B cell (primary cell): ENCODE results near the gene PAPPA. TPM values are rescaled to one million over a fixed set of nuclear protein-coding genes. Genes with fewer than 3 reads are reported as not detected.

Experiments used
- ATAC-seq: fragments of 200-7000 bp; cut with Tn5 transposase; one replicate; pipeline ENCODE4 v1.10.0; 2021; ENCODE audit warnings: low read depth, mild to moderate bottlenecking, moderate number of reproducible peaks, moderate library complexity
- CTCF ChIA-PET: fragments of 350-600 bp; sonication (Branson Sonifier 250); formaldehyde crosslinking; loops from one replicate; lab custom pipeline; 2021; ENCODE audit warnings: antibody characterized with exemption, inconsistent platforms; lab: Charles Lee
- POLR2A ChIA-PET: fragments of 350-600 bp; sonication (Branson Sonifier 250); formaldehyde crosslinking; loops from one replicate; lab custom pipeline; 2021; ENCODE audit warnings: antibody characterized with exemption; lab: Charles Lee
- DNase-seq: peaks from one replicate; pipeline ENCODE4 v3.0.0; 2013
- H2AFZ ChIP-seq: 2 replicates; pipeline ENCODE4 v1.6.1; 2012; ENCODE audit warnings: mild to moderate bottlenecking, low read depth, low read length; ENCODE audit not compliant: insufficient read depth, poor library complexity, severe bottlenecking
- H3K27ac ChIP-seq, 2 donors: 1 replicate in 1 of 2; 2 replicates in 1 of 2; pipeline ENCODE4 v1.5.1; 2012 to 2013; ENCODE audit warnings: low read length in 2 of 2, mild to moderate bottlenecking in 2 of 2, moderate library complexity in 1 of 2
- H3K27me3 ChIP-seq, 4 experiments: fragments of 200-600 bp in 1 of 4; sonication (generic) in 1 of 4; replicated peaks in 1 of 4; 1 replicate in 2 of 4; 2 replicates in 2 of 4; pipeline versions ENCODE4 v1.6.1 to v1.7.0; 2013 to 2016; ENCODE audit warnings: low read length in 3 of 4, mild to moderate bottlenecking in 2 of 4, mixed read lengths in 1 of 4, moderate library complexity in 1 of 4; ENCODE audit not compliant: insufficient read depth in 4 of 4, control insufficient read depth in 3 of 4; ENCODE audit errors: control extremely low read depth in 1 of 4
- H3K36me3 ChIP-seq, 2 experiments: replicated peaks in 1 of 2; 1 replicate in 1 of 2; 2 replicates in 1 of 2; pipeline versions ENCODE4 v1.6.1 to v1.7.1; 2013; ENCODE audit warnings: low read length in 1 of 2; ENCODE audit not compliant: insufficient read depth in 2 of 2, control insufficient read depth in 1 of 2; ENCODE audit errors: control extremely low read depth in 1 of 2, extremely low read depth in 1 of 2
- H3K4me1 ChIP-seq, 2 donors: fragments of 200-600 bp in 1 of 2; sonication (generic) in 1 of 2; 1 replicate in 1 of 2; 2 replicates in 1 of 2; pipeline versions ENCODE4 v1.5.1 to v1.6.1; 2013 to 2017; ENCODE audit warnings: low read length in 2 of 2; ENCODE audit not compliant: control insufficient read depth in 2 of 2, insufficient read depth in 2 of 2
- H3K4me2 ChIP-seq: replicated peaks from 2 replicates; pipeline ENCODE3; 2012; ENCODE audit warnings: mild to moderate bottlenecking, low read depth, low read length; ENCODE audit not compliant: poor library complexity, severe bottlenecking
- H3K4me3 ChIP-seq, 5 experiments: fragments of 200-600 bp in 1 of 5; sonication (generic) in 1 of 5; 1 replicate in 3 of 5; 2 replicates in 2 of 5; pipeline versions ENCODE4 v1.5.1 to v1.7.0; 2011 to 2016; ENCODE audit warnings: low read length in 4 of 5, mild to moderate bottlenecking in 4 of 5, low read depth in 2 of 5, control low read depth in 1 of 5, moderate library complexity in 1 of 5; ENCODE audit not compliant: insufficient read depth in 1 of 5; ENCODE audit errors: control extremely low read depth in 1 of 5, extremely low read depth in 1 of 5
- H3K79me2 ChIP-seq: fragments of 200-600 bp; sonication (generic); one replicate; pipeline ENCODE4 v1.6.0; 2016; ENCODE audit warnings: low read length; ENCODE audit not compliant: control insufficient read depth, insufficient read depth
- H3K9ac ChIP-seq: fragments of 200-600 bp; sonication (generic); 2 replicates; pipeline ENCODE4 v1.6.1; 2017; ENCODE audit warnings: mild to moderate bottlenecking, low read length, moderate library complexity
- H3K9me3 ChIP-seq, 3 donors: one replicate each; pipeline versions ENCODE4 v1.6.1 to v1.7.1; 2013; ENCODE audit warnings: low read length in 2 of 3; ENCODE audit not compliant: control insufficient read depth in 2 of 3, insufficient read depth in 1 of 3; ENCODE audit errors: control extremely low read depth in 1 of 3
- H4K20me1 ChIP-seq: 2 replicates; pipeline ENCODE4 v1.6.0; 2012; ENCODE audit warnings: mild to moderate bottlenecking, low read length; ENCODE audit not compliant: insufficient read depth, control insufficient read depth, poor library complexity, severe bottlenecking
- H3K27ac Mint-ChIP-seq: one replicate; pipeline ENCODE4 v1.8.0; 2021; ENCODE audit warnings: mixed read lengths
- H3K27me3 Mint-ChIP-seq: one replicate; pipeline ENCODE4 v1.8.0; 2021; ENCODE audit warnings: mixed read lengths
- H3K4me1 Mint-ChIP-seq: one replicate; pipeline ENCODE4 v1.8.0; 2021; ENCODE audit warnings: mixed read lengths
- H3K4me3 Mint-ChIP-seq: one replicate; pipeline ENCODE4 v1.8.0; 2021; ENCODE audit warnings: mixed read lengths
- H3K9me3 Mint-ChIP-seq: one replicate; pipeline ENCODE4 v1.8.0; 2022; ENCODE audit warnings: mixed read lengths; ENCODE audit not compliant: insufficient read depth
- CTCF ChIP-seq: fragments of 200-600 bp; IDR thresholded peaks from one replicate; pipeline ENCODE4 v1.8.0; 2022; ENCODE audit warnings: antibody characterized with exemption, mild to moderate bottlenecking
- EZH2 ChIP-seq: IDR thresholded peaks from 2 replicates; pipeline ENCODE4 v1.6.1; 2012; ENCODE audit warnings: borderline replicate concordance, low read depth, mild to moderate bottlenecking, moderate library complexity, low read length; ENCODE audit not compliant: insufficient read depth, poor library complexity, severe bottlenecking
- WGBS: methylation state at CpG from one replicate; pipeline ENCODE4 v1.1.5; 2013; ENCODE audit warnings: missing lambda C conversion rate; ENCODE audit not compliant: insufficient coverage; 5-methylcytosine and 5-hydroxymethylcytosine counted together
- intact Hi-C: fragments of 100-400 bp; cut with micrococcal nuclease; formaldehyde crosslinking; loops from one replicate; pipeline ENCODE4 v1.10.0; 2022
- polyA plus RNA-seq: library from polyadenylated mRNA; depleted of rRNA; stranded (reverse); fragments of >200 nt; gene quantifications from 2 replicates; pipeline ENCODE4 v1.2.3, GENCODE V29; 2012
- total RNA-seq, 2 donors: library from RNA; stranded (reverse); fragments of 120-200 nt in 1 of 2; gene quantifications; 1 replicate in 1 of 2; 2 replicates in 1 of 2; pipeline versions ENCODE4 v1.2.3 to v1.2.4, GENCODE V29; 2013 to 2022

The PAPPA gene
- total and polyA plus RNA-seq, 2 donors (not counting 1 experiment from before 2014, with no cell fraction given): not detected

GRCh38 chr9:116115761-116116353, 37.7 kb upstream of the PAPPA start:
- Histone ChIP-seq H3K27me3 (no peaks in the 10 kb centered on the region), H3K27ac (no peak overlapping the region), H3K4me1 (no peaks in the 10 kb centered on the region), H3K4me3 (no peak overlapping the region), H3K36me3 (no peaks in the 10 kb centered on the region), H3K9ac (no peak overlapping the region), H4K20me1 (no peaks in the 10 kb centered on the region), H3K9me3 (no peaks in the 10 kb centered on the region), H2AFZ (no peak overlapping the region), H3K79me2 (no peaks in the 10 kb centered on the region), H3K4me2 (no peak overlapping the region)
- intact Hi-C loops: no loop called here
- Mint-ChIP-seq H3K9me3 (no peaks in the 10 kb centered on the region), H3K27ac (no peak overlapping the region), H3K27me3 (no peaks in the 10 kb centered on the region), H3K4me3 (no peak overlapping the region), H3K4me1 (no peaks in the 10 kb centered on the region)
- POLR2A ChIA-PET: no interaction called here
- 73% methylated on average over 4 of the region's 6 CpGs for WGBS
- TF ChIP-seq EZH2 (no peak), CTCF (no peak)
- DNase-seq: no peak
- no peak for ATAC-seq
- CTCF ChIA-PET: no interaction called here

GRCh38 chr9:116116393-116116792, 37.2 kb upstream of the PAPPA start:
- no peaks in the 10 kb centered on the region for H3K4me1 ChIP-seq
- no peaks in the 10 kb centered on the region for H3K27me3 ChIP-seq
- no peaks in the 10 kb centered on the region for H3K36me3 ChIP-seq
- no peaks in the 10 kb centered on the region for H3K9me3 ChIP-seq
- Mint-ChIP-seq H3K9me3 (no peaks in the 10 kb centered on the region), H3K27me3 (no peaks in the 10 kb centered on the region), H3K27ac (no peak overlapping the region), H3K4me1 (no peaks in the 10 kb centered on the region), H3K4me3 (no peak overlapping the region)
- ATAC-seq (no peak), DNase-seq (no peak)
- no peaks in the 10 kb centered on the region for H4K20me1 ChIP-seq
- POLR2A ChIA-PET: no interaction called here
- TF ChIP-seq EZH2: no peak
- TF ChIP-seq CTCF: no peak
- no peak overlapping the region for H3K27ac ChIP-seq
- no peak overlapping the region for H3K4me2 ChIP-seq
- CTCF ChIA-PET: no interaction called here
- intact Hi-C loops: no loop called here
- no peak overlapping the region for H3K4me3 ChIP-seq
- H3K79me2 ChIP-seq: no peaks in the 10 kb centered on the region
- no peak overlapping the region for H2AFZ ChIP-seq
- H3K9ac ChIP-seq: no peak overlapping the region
